ENCODE measurements around the gene HECA. TPM values are rescaled to one million over a fixed set of nuclear protein-coding genes. Genes with fewer than 3 reads are reported as not detected.
A peak's percentile ranks its signal among the peaks of the same experiment; 100 is the strongest.

HECA gene
- total RNA-seq, 4 donors from 2014 or later: 31.9 to 39.3 (median 35.7) TPM

- WGBS, 2 donors: 95 to 96% methylated on average over 4 of the region's 4 CpGs
- no peak overlapping the region for H3K4me3 ChIP-seq
- TF ChIP-seq POLR2A (IDR thresholded peaks at IDR 0.05) (no peak), CTCF (IDR thresholded peaks at IDR 0.05) (no peak), EP300 (IDR thresholded peaks at IDR 0.05) (no peak)
- peaks cover 0 to 3% (median 0%) of the 10 kb centered on the region in 3 donors for H3K36me3 ChIP-seq
- no peaks in the 10 kb centered on the region for H3K9me3 ChIP-seq
- DNase-seq (ENCODE audit: low spot score in 2 of 2): no peak
- peaks cover 0 to 38% (median 11%) of the 10 kb centered on the region in 4 donors for H3K4me1 ChIP-seq
- no peak overlapping the region for H3K27ac ChIP-seq
- H3K27me3 ChIP-seq: no peaks in the 10 kb centered on the region
Observed at GRCh38 chr6:139159016-139159415, 24.1 kb downstream of the HECA start.

GRCh38 chr6:139161169-139161568 is 26.3 kb downstream of the HECA start:
- Histone ChIP-seq H3K9me3 (no peaks in the 10 kb centered on the region), H3K4me3 (no peak overlapping the region), H3K27ac (peak overlapping the region in 1 of 4 donors; percentile 8), H3K27me3 (no peaks in the 10 kb centered on the region), H3K36me3 (peaks cover 0 to 9% (median 1%) of the 10 kb centered on the region in 3 donors), H3K4me1 (peaks cover 0 to 28% (median 8%) of the 10 kb centered on the region in 4 donors)
- WGBS, 2 donors: 64 to 67% methylated on average over 1 of the region's 1 CpG
- no peak for TF ChIP-seq EP300 (IDR thresholded peaks at IDR 0.05)
- no peak for DNase-seq (ENCODE audit: low spot score in 2 of 2)

- Histone ChIP-seq H3K27ac (peak overlapping the region in 1 of 4 donors; percentile 8), H3K4me3 (no peak overlapping the region), H3K36me3 (peaks cover 0 to 12% (median 8%) of the 10 kb centered on the region in 3 donors), H3K27me3 (no peaks in the 10 kb centered on the region), H3K4me1 (peaks cover 0 to 21% (median 8%) of the 10 kb centered on the region in 4 donors), H3K9me3 (no peaks in the 10 kb centered on the region)
- TF ChIP-seq EP300 (IDR thresholded peaks at IDR 0.05) (no peak), POLR2A (IDR thresholded peaks at IDR 0.05) (no peak), CTCF (IDR thresholded peaks at IDR 0.05) (no peak)
- WGBS, 2 donors: 78 to 80% methylated on average over 3 of the region's 3 CpGs
- DNase-seq (ENCODE audit: low spot score in 2 of 2): no peak
Observed at GRCh38 chr6:139161817-139162284, 27.0 kb downstream of the HECA start.

- no peak for DNase-seq (ENCODE audit: low spot score in 2 of 2)
- Histone ChIP-seq H3K4me1 (peaks cover 0 to 16% (median 8%) of the 10 kb centered on the region in 4 donors), H3K27me3 (no peaks in the 10 kb centered on the region), H3K36me3 (peaks cover 0 to 28% (median 15%) of the 10 kb centered on the region in 3 donors), H3K27ac (no peak overlapping the region), H3K4me3 (no peak overlapping the region), H3K9me3 (no peaks in the 10 kb centered on the region)
- 70 to 77% methylated on average over 3 of the region's 3 CpGs for WGBS, 2 donors
- TF ChIP-seq EP300 (IDR thresholded peaks at IDR 0.05): no peak
- no peak for TF ChIP-seq CTCF (IDR thresholded peaks at IDR 0.05)
- no peak for TF ChIP-seq POLR2A (IDR thresholded peaks at IDR 0.05)
Observed at GRCh38 chr6:139164001-139164400, 29.1 kb downstream of the HECA start.

GRCh38 chr6:139165324-139165723 is 30.4 kb downstream of the HECA start:
- Histone ChIP-seq H3K4me3 (no peak overlapping the region), H3K9me3 (no peaks in the 10 kb centered on the region), H3K27me3 (no peaks in the 10 kb centered on the region), H3K36me3 (peaks cover 0 to 28% (median 19%) of the 10 kb centered on the region in 3 donors), H3K27ac (no peak overlapping the region), H3K4me1 (peaks cover 0 to 16% (median 5%) of the 10 kb centered on the region in 4 donors)
- WGBS, 2 donors: 89 to 94% methylated on average over 2 of the region's 2 CpGs
- DNase-seq (ENCODE audit: low spot score in 2 of 2): no peak
- TF ChIP-seq POLR2A (IDR thresholded peaks at IDR 0.05) (no peak), EP300 (IDR thresholded peaks at IDR 0.05) (no peak), CTCF (IDR thresholded peaks at IDR 0.05) (no peak)
